Measurements from ENCODE around the gene NKIRAS1. TPM values are rescaled to one million over a fixed set of nuclear protein-coding genes. Genes with fewer than 3 reads are reported as not detected.

Gene NKIRAS1
- total RNA-seq, 1 experiment from 2014 or later = 12.0 TPM

DNA sequence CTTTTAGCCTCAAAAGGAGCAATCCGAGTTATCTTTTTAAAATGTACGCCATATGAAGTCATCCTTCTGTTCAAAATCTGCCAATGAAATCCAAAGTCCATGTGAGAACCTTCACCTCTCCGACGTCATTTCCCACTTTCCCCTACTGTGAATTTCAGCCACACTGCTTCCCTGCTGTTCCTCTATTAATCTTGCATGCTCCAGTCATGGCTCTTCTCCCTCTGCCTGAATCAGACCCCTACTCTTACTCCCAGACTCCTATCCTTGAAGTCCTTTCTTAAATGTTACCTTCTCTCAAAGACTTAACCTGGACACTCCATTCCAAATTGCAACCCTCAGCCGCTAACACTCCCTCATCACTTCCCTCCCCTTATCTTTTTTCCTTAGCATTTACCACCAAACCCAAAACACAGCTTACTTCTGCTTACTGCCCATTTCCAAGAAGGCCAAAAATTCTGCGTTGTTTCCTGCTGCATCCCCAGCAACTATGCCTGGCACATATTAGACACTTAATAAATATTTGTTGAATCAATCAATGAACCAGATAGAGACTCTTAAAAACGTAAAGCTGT, 1.2 kb downstream of the NKIRAS1 start:
- intact Hi-C loops (cut with micrococcal nuclease) = no loop called here
- H3K9me2 ChIP-seq (ENCODE audit: insufficient read depth) = no peaks in the 10 kb centered on the region
- no peak overlapping the region for H2AFZ ChIP-seq (ENCODE audit: low read depth, low read length, poor library complexity, severe bottlenecking)
- DNase-seq (ENCODE audit: low read depth, low spot score) (no peak), ATAC-seq (no peak)
- BruUV-seq (replicated peaks) = no TSS peak
- H3K9me3 ChIP-seq (ENCODE audit: control insufficient read depth in 1 of 2, insufficient read depth in 1 of 2, low read depth in 1 of 2, low read length in 2 of 2) = no peaks in the 10 kb centered on the region
- peak overlapping the region; percentile 66; the same call in 1 of the 2 replicates for H3K27ac ChIP-seq (ENCODE audit: low read depth, low read length)
- H3K4me2 ChIP-seq (ENCODE audit: low read length) = peak overlapping the region; percentile 83
- peaks cover 14 to 23% of the 10 kb centered on the region in 2 experiments; a peak in 3 of 4 replicates for H3K4me1 ChIP-seq (ENCODE audit: control insufficient read depth in 1 of 2, insufficient read depth in 2 of 2, low read length in 2 of 2)
- peaks cover 70% of the 10 kb centered on the region for H3K79me2 ChIP-seq (ENCODE audit: insufficient read depth, low read length)
- POLR2A ChIA-PET = no interaction called here
- peak overlapping the region; percentile 87 to 97 for H3K4me3 ChIP-seq (replicated peaks in 1 of 2; ENCODE audit: low read depth in 1 of 2, low read length in 2 of 2)
- TF ChIP-seq EZH2phosphoT487 (IDR thresholded peaks at IDR 0.05; ENCODE audit: borderline replicate concordance) (no peak), POLR2AphosphoS5 (IDR thresholded peaks at IDR 0.05; ENCODE audit: low read depth, low read length) (peak; percentile 31; the same call in 1 of the 2 replicates)
- H4K20me1 ChIP-seq (ENCODE audit: insufficient read depth) = peaks cover 23% of the 10 kb centered on the region; the same call in 1 of the 2 replicates
- H3K36me3 ChIP-seq (ENCODE audit: control insufficient read depth in 1 of 2, insufficient read depth in 2 of 2, low read length in 2 of 2) = peaks cover 16 to 26% of the 10 kb centered on the region in 2 experiments
- CTCF ChIA-PET = interaction anchor here (1.4 kb wide), 1 partner anchor 27 kb away, joined by 5 read pairs; no protein-coding TSS in a partner anchor
- H3K27me3 ChIP-seq (ENCODE audit: insufficient read depth, low read length) = no peaks in the 10 kb centered on the region
- peak overlapping the region; percentile 98 for H3K9ac ChIP-seq (ENCODE audit: low read length)
- RAD21 ChIA-PET (ENCODE audit: low non-redundant PET in 1 of 2, low total read pairs in 2 of 2, uncharacterized antibody in 2 of 2, unreplicated experiment in 2 of 2) = no interaction called here

DNA sequence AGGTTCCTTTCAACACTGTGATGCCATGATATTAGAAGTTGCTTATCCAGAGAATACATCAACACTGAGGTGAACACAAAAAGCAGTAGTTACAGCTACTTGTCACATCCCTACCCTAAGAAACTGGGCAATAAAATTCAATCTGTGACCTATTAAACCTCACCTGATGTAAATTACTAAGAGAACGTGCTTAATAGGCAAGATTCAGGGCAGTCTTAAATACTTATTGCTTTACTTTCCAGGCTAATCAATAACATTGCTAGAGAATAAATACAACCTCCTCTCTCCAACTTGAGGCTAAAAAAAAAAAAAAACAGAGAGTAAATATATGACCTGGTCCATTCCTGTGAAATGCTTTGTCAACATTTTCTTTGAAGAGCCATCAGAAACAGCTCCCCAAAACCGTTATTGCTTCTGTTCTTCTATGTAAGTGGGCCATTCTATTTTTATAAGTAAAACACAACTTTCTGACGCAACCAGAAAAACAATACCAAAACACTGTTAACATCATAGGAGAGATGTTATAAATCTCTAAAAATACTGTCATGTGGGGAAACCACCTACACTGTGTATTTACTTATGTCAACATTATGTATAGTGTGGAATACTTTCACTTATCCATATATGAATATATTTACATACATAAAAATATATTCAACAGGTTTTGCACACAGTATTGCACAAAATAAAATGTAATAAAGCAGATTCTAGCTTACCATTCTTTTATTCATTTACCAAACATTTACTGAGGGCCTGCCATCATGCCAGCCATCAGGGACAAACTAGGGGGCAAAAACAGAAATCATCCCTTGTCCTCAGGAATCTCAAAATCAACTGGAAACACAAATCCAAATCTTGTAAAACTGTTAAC, 2.7 kb downstream of the NKIRAS1 start:
- no peak overlapping the region for H3K27ac ChIP-seq (ENCODE audit: low read depth, low read length)
- H3K4me1 ChIP-seq (ENCODE audit: control insufficient read depth in 1 of 2, insufficient read depth in 2 of 2, low read length in 2 of 2) = peaks cover 14 to 23% of the 10 kb centered on the region in 2 experiments; a peak in 3 of 4 replicates
- H3K9me3 ChIP-seq (ENCODE audit: control insufficient read depth in 1 of 2, insufficient read depth in 1 of 2, low read depth in 1 of 2, low read length in 2 of 2) = no peaks in the 10 kb centered on the region
- H2AFZ ChIP-seq (ENCODE audit: low read depth, low read length, poor library complexity, severe bottlenecking) = no peak overlapping the region
- ChIA-PET RAD21 (ENCODE audit: low non-redundant PET in 1 of 2, low total read pairs in 2 of 2, uncharacterized antibody in 2 of 2, unreplicated experiment in 2 of 2) (interaction anchor here in 1 of 2 experiments (0.5 kb wide), 1 partner anchor 409 kb away, joined by 4 read pairs; no protein-coding TSS in a partner anchor), POLR2A (no interaction called here), CTCF (no interaction called here)
- TF ChIP-seq ZFX (IDR thresholded peaks at IDR 0.05) (no peak), ZNF274 (IDR thresholded peaks at IDR 0.05; ENCODE audit: low read depth, low read length) (no peak)
- TF ChIP-seq, protein P1, sequence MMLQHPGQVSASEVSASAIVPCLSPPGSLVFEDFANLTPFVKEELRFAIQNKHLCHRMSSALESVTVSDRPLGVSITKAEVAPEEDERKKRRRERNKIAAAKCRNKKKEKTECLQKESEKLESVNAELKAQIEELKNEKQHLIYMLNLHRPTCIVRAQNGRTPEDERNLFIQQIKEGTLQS (IDR thresholded peaks at IDR 0.05) = no peak
- no peaks in the 10 kb centered on the region for H3K9me2 ChIP-seq (ENCODE audit: insufficient read depth)
- H3K79me2 ChIP-seq (ENCODE audit: insufficient read depth, low read length) = peaks cover 62% of the 10 kb centered on the region
- ATAC-seq = no peak
- no peak overlapping the region for H3K4me3 ChIP-seq (replicated peaks in 1 of 2; ENCODE audit: low read depth in 1 of 2, low read length in 2 of 2)
- no peak overlapping the region for H3K4me2 ChIP-seq (ENCODE audit: low read length)
- no TSS peak for BruUV-seq (replicated peaks)
- intact Hi-C loops (cut with micrococcal nuclease) = no loop called here
- H3K27me3 ChIP-seq (ENCODE audit: insufficient read depth, low read length) = no peaks in the 10 kb centered on the region
- peaks cover 12% of the 10 kb centered on the region; the same call in 1 of the 2 replicates for H4K20me1 ChIP-seq (ENCODE audit: insufficient read depth)
- H3K36me3 ChIP-seq (ENCODE audit: control insufficient read depth in 1 of 2, insufficient read depth in 2 of 2, low read length in 2 of 2) = peaks cover 15 to 21% of the 10 kb centered on the region in 2 experiments
- no peak overlapping the region for H3K9ac ChIP-seq (ENCODE audit: low read length)
- DNase-seq (ENCODE audit: low read depth, low spot score) = no peak

Measured in HCT116 (cell line).